OCI-LY3 (cell line): ENCODE data around the gene USP35.

Source experiments
- H2AFZ ChIP-seq: fragments of 200-600, 300-600 bp; shearing (Covaris generic); 2 replicates; pipeline ENCODE4 v1.6.0; 2014; ENCODE audit warnings: antibody characterized with exemption, low read depth, low read length
- H3K27ac ChIP-seq: fragments of 200-600, 300-600 bp; sonication (generic); 2 replicates; pipeline ENCODE4 v1.5.1; 2014; ENCODE audit warnings: mild to moderate bottlenecking, low read length, moderate library complexity, mixed read lengths
- H3K27me3 ChIP-seq: fragments of 200-600, 300-600 bp; sonication (generic); 2 replicates; pipeline ENCODE4 v1.6.1; 2014; ENCODE audit warnings: low read depth, low read length, mixed read lengths
- H3K36me3 ChIP-seq: fragments of 200-600, 300-600 bp; sonication (generic); replicated peaks from 2 replicates; pipeline ENCODE3; 2014; ENCODE audit warnings: low read depth, low read length, mixed read lengths
- H3K4me1 ChIP-seq: fragments of 300-600, 200-600 bp; sonication (generic); 2 replicates; pipeline ENCODE4 v1.6.1; 2014; ENCODE audit warnings: low read length, mixed read lengths
- H3K4me2 ChIP-seq: fragments of 200-600, 300-600 bp; sonication (generic); 2 replicates; pipeline ENCODE4 v1.6.1; 2014; ENCODE audit warnings: low read length, mixed read lengths
- H3K4me3 ChIP-seq: fragments of 300-600, 200-600 bp; sonication (generic); 2 replicates; pipeline ENCODE4 v1.5.1; 2014; ENCODE audit warnings: antibody characterized with exemption, mild to moderate bottlenecking, low read length, moderate library complexity
- H3K79me2 ChIP-seq: fragments of 300-600, 200-600 bp; shearing (Covaris generic); 2 replicates; pipeline ENCODE4 v1.6.1; 2014; ENCODE audit warnings: mild to moderate bottlenecking, low read length, mixed read lengths
- H3K9ac ChIP-seq: fragments of 300-600, 200-600 bp; shearing (Covaris generic); 2 replicates; pipeline ENCODE4 v1.6.0; 2014; ENCODE audit warnings: mild to moderate bottlenecking, low read length, moderate library complexity
- H3K9me3 ChIP-seq: fragments of 200-600, 300-600 bp; shearing (Covaris generic); 2 replicates; pipeline ENCODE4 v1.6.1; 2014; ENCODE audit warnings: low read length, mixed read lengths; ENCODE audit not compliant: insufficient read depth
- H4K20me1 ChIP-seq: fragments of 200-600, 300-600 bp; sonication (generic); 2 replicates; pipeline ENCODE4 v1.6.1; 2016; ENCODE audit warnings: low read length, mixed read lengths; ENCODE audit not compliant: insufficient read depth
- CTCF ChIP-seq: fragments of 200-600, 300-600 bp; sonication (generic); IDR thresholded peaks from 2 replicates; pipeline ENCODE4 v1.5.1; 2014; ENCODE audit warnings: antibody characterized with exemption, low read length, low read depth
- EZH2phosphoT487 ChIP-seq: fragments of 200-600 bp; shearing (Covaris generic); IDR thresholded peaks from 2 replicates; pipeline ENCODE4 v1.6.1; 2018; ENCODE audit warnings: antibody characterized with exemption, mixed run types, low read depth

USP35 gene

GRCh38 chr11:78205691-78206090 lies 17.0 kb downstream of the USP35 start:
- TF ChIP-seq EZH2phosphoT487 (no peak), CTCF (no peak)
- no peak overlapping the region for H2AFZ ChIP-seq
- H4K20me1 ChIP-seq, result no peaks in the 10 kb centered on the region
- no peak overlapping the region for H3K4me3 ChIP-seq
- H3K4me2 ChIP-seq, result no peak overlapping the region
- H3K27me3 ChIP-seq, result no peaks in the 10 kb centered on the region
- no peaks in the 10 kb centered on the region for H3K9me3 ChIP-seq
- H3K9ac ChIP-seq, result no peak overlapping the region
- no peaks in the 10 kb centered on the region for H3K79me2 ChIP-seq
- no peaks in the 10 kb centered on the region for H3K4me1 ChIP-seq
- H3K36me3 ChIP-seq, result no peaks in the 10 kb centered on the region
- H3K27ac ChIP-seq, result no peak overlapping the region

- no peaks in the 10 kb centered on the region for H3K4me1 ChIP-seq
Measured at GRCh38 chr11:78207532-78208256, 19.0 kb downstream of the USP35 start.

GRCh38 chr11:78208257-78209165 lies 19.8 kb downstream of the USP35 start:
- no peak overlapping the region for H2AFZ ChIP-seq
- no peak overlapping the region for H3K9ac ChIP-seq
- H4K20me1 ChIP-seq, result no peaks in the 10 kb centered on the region
- no peaks in the 10 kb centered on the region for H3K27me3 ChIP-seq
- no peak overlapping the region for H3K4me2 ChIP-seq
- no peak for TF ChIP-seq CTCF
- no peak for TF ChIP-seq EZH2phosphoT487
- no peaks in the 10 kb centered on the region for H3K36me3 ChIP-seq
- no peak overlapping the region for H3K4me3 ChIP-seq
- H3K9me3 ChIP-seq, result no peaks in the 10 kb centered on the region
- no peaks in the 10 kb centered on the region for H3K4me1 ChIP-seq
- no peak overlapping the region for H3K27ac ChIP-seq
- H3K79me2 ChIP-seq, result no peaks in the 10 kb centered on the region

More at GRCh38 chr11:78207532-78208256, 19.0 kb downstream of the USP35 start:
- Histone ChIP-seq H3K4me3 (no peak overlapping the region), H3K9ac (no peak overlapping the region), H3K27me3 (no peaks in the 10 kb centered on the region), H3K4me2 (no peak overlapping the region), H3K27ac (no peak overlapping the region), H3K9me3 (no peaks in the 10 kb centered on the region), H4K20me1 (no peaks in the 10 kb centered on the region), H3K36me3 (no peaks in the 10 kb centered on the region), H3K79me2 (no peaks in the 10 kb centered on the region), H2AFZ (no peak overlapping the region)
- TF ChIP-seq EZH2phosphoT487, result no peak
- TF ChIP-seq CTCF, result no peak

GRCh38 chr11:78209478-78209877 lies 20.8 kb downstream of the USP35 start:
- Histone ChIP-seq H3K4me3 (no peak overlapping the region), H3K9ac (no peak overlapping the region), H3K27me3 (no peaks in the 10 kb centered on the region), H3K36me3 (no peaks in the 10 kb centered on the region), H3K9me3 (no peaks in the 10 kb centered on the region), H2AFZ (no peak overlapping the region), H3K4me2 (no peak overlapping the region), H3K79me2 (no peaks in the 10 kb centered on the region), H3K27ac (no peak overlapping the region), H3K4me1 (no peaks in the 10 kb centered on the region), H4K20me1 (no peaks in the 10 kb centered on the region)
- TF ChIP-seq EZH2phosphoT487 (no peak), CTCF (no peak)
